Renal cortex interstitium (tissue), 11 donors: Measurements from ENCODE around the gene KATNIP. TPM values are rescaled to one million over a fixed set of nuclear protein-coding genes. Genes with fewer than 3 reads are reported as not detected.

Experiments
- DNase-seq, 11 donors: peaks; one replicate each; pipeline ENCODE4 v3.0.0-alpha.2; 2013; ENCODE audit warnings: low read depth in 9 of 11, low spot score in 4 of 11; ENCODE audit errors: extremely low read depth in 1 of 11
- polyA plus RNA-seq, 3 donors: library from polyadenylated mRNA; unstranded; fragments of 120-200 nt; gene quantifications; one replicate each; pipeline ENCODE4 v1.2.1, GENCODE V29; 2013; ENCODE audit not compliant: insufficient read length in 3 of 3

Gene KATNIP
- polyA plus RNA-seq, 3 donors = 19.7 to 27.6 (median 23.3) TPM

DNA sequence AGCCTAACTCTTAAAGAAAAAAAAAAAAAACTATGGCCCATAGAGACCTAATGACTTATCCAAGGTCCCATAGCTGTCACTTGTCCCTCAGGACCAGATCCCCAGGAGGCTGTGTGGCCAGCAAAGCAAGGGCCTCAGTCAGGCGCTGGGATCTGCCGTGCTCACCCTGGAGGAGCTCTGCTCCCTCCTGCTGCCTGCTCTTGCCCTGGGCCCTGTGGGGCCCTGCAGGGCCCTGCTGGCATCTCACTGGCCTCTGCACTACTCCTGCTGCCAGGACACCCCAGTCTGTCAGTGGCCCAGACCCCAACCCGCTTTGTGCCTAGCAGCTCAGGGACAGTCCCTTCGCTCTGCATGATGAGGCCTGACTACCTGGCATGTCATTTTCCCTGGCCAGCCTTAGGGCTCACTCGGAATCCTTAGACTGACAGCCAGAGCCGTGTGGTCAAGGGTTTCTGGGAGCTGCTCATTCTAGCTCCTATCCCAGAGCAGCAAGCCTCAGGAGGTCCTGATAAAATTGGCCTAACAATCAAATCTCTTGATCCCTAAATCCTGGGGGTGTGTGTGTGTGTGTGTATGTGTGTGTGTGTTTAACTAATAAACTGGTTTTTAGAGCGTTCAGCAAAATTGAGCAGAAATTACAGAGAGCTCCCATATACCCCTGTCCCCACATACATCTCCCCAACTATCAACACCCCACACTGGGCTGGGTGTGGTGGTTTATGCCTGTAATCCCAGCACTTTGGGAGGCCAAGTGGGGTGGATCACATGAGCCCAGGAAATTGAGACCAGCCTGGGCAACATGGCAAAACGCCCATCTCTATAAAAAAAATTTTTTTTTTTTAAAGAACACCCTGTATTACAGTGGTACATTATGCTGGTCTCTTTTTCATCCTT, 21.7 kb downstream of the KATNIP start:
- no peak for DNase-seq

DNA sequence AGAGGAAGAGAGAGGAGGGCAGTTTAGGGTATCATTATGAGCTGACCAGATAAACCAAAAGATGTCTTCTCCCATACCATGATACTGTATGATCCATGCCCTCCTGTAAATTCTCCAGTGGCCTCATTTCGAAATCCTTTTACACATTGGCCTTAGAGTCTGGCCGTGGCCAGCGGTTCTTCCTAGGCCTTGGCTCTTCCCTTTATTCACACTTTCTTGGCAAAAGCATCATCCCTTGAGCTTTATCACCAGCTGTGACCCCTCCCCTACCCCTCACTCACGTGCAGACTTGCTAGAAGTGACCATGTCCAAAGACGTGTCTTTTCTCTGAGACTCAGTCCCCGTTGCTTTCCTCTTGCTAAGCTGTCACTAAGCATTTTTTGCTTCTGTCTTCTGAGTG, 22.8 kb downstream of the KATNIP start:
- no peak for DNase-seq

DNA sequence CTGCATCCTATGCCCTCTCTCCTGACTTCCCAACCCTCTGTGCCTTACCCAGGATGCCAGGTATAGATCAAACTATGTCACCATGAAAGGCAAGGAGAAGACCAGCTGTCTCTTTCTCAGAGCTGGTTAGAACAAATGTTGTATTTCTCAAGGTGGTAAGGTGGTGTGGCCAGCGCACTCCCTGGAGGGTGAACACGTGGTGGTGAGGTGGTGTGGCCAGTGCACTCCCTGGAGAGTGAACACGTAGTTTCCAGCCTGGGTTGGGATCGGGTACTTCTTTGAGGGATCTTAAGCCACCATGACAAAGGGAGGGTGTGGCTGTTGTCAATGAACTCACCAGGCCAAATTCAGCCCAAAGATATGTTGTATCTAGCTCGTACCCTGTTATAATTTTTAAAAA, 26.8 kb downstream of the KATNIP start:
- DNase-seq = no peak

DNA sequence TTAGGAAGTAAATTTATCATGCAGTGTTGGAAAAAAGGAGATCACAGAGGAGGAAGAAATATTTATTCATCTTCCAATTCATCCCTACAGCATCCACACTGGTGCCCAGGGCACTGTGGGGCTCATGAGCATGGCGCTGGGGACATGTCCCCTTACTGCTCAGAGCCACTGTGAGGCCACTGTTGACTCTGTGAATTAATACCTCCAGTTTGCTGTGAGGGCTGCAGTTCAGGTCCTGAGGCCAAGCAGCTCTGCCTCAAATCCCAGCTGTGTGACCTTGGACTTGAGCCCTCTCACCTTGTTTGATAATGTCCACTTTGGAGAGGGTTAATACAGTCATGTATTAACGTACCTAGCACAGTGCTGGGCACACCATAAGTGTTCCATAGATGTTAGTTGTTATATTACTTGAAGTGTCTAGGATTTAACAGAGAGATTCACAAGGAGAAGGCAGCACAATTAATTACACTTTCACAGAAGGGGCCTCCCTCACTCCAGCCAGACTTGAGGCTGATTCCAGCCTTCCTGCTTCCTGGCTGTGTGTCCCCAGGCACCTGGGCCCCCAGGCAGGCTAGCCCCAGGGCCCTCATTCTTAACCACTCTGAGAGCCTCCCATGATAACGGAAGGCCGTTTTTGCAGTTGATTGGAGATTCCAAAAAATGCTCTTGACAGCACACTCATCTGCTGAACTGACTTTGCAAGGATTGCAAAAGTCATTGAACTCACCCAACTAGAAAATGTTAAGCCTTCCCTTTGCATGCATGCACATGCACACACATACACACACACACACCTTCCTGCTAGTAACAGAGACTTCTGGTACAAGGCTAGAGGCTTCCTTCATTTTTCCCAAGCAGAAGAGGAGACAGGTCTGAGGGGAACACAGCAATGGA, 29.4 kb downstream of the KATNIP start:
- DNase-seq = no peak

DNA sequence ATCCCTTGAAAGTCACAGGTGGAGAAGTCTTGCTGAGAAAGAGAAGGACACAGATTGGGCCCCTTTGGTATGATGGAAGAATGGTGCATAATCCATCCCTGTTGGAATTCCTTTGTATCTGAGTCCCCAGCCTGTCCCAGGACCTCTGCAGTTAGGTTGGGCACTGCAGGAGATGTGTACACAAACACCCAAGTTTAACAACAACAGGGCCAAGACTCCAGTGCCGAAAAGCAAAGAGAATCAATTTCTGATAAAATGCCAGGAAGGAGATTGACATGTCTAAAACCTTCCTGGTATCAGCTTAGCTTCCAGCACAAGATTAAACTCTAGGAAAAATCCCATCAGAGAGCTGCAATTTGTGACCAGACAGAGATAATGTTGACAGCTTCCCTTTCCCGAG, 32.9 kb downstream of the KATNIP start:
- no peak for DNase-seq

DNA sequence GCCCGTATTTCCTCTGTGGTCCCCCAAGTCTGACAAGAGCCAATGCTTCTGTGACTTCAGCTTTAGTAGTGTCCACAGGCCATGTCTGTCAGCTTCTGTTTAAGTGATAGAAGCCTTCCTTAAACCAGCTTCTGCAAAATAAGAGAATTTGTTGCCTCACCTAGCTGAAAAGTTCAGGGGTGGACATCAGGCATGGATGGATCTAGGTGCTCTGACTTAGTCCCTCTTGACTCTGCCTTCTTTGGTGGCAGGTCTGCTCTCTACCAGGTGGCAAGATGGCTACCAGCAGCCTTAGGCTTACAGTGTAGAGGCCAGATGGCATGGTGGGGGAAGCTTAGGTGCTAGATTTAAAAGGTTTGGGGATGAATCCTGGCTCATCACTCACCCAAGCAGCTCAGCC, 33.7 kb downstream of the KATNIP start:
- no peak for DNase-seq

DNA sequence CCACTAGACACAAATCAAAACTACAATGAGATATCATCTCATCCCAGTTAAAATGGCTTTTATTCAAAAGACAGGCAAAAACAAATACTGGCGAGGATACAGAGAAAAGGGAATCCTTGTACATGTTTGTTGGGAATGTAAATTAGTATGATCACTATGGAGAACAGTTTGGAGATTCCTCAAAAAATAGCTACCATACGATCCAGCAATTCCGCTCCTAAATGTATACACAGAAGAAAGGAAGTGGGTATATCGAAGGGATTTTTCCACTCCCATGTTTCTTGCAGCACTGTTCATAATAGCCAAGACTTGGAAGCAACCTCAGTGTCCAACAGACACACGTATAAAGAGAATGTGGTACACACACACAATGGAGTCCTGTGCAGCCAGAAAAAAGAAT, 35.3 kb downstream of the KATNIP start:
- DNase-seq = no peak

DNA sequence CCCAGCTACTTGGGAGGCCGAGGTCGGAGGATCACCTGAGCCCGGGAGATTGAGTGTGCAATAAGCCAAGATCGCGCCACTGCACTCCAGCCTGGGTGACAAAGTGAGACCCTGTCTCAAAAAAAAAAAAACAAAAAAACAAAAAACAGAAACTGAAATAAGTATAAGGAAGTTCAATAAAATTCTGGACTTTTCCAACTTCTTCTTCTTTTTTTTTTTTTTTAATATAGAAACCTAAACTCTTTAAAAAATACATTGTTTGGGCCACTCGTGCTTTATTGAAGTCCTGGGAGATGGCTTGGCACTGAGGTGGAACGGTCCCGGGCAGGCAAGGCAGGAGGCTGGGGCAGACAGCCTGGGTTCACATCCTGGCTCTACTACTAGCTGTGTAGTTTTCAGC, 36.8 kb downstream of the KATNIP start:
- no peak for DNase-seq

DNA sequence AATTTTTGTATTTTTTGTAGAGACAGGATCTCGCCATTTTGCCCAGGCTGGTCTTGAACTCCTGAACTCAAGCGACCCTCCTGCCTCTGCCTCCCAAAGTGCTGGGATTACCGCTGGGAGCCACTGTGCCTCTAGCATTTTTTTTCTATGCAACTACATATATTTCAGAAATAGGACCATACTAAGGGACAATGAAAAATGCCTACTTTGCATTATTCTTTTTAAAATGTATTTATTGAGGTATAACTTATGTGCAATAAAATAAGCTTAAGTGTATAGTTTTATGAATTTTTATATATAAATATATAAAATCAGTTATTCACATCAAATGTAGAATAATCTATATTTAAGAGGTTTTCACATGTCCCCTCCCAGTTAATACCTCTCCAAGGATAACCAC, 38.1 kb downstream of the KATNIP start:
- DNase-seq = no peak

DNA sequence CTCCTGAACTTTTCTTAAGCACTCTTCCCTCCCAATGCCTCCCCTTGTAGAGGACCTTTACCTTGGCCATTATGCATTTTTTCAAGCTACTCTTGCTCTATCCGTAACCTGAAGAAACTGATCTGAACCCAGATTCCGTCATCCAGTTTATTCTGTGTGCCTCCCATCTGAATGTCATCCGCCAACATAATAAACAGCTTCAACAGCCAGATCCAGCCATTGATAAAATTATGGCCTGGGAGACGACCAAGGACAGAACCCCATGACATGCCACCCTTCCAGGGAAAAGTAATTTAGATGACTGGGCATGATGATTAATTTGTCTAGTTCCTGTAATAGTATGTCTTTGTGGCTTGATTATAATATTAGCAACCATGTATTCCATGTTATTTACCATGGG, 41.9 kb downstream of the KATNIP start:
- DNase-seq = no peak

DNA sequence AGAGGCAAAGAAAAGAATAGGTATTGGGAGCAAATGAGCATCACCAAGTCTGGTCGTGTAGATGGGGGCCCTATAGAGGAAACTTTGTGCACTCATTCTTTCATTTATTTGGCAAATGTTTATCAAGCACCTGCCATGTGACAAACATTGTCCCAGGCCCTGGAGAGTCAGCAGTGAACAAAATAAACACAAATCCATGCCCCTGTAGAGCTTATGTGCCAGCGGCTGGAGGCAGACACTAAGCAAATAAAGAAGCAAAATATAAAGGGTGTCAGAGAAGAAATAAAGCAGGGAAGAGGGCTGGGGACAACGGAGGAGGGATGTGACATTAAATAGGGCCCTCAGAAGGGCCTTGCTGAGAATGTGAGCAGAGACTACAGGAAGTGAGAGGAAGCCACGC, 45.5 kb downstream of the KATNIP start:
- no peak for DNase-seq

DNA sequence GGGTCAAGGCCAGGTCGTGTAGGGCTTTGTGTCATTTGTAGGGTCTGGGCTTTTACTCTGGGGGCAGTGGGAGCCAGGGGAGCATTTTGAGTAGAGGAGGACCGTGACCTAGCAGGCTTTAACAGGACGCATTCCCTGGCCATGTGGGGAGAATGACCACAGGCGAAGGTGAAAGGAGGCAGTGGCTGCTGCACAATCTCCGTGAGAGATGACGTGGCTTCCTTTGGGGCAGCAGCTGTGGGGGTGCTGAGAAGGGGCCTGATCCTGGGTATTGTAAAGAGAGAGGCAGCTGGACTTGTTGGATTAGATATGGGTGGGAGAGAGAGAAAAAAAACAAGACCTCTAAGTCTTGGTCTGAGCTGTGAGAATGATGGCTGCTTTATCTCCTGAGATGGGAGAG, 46.0 kb downstream of the KATNIP start:
- no peak for DNase-seq

DNA sequence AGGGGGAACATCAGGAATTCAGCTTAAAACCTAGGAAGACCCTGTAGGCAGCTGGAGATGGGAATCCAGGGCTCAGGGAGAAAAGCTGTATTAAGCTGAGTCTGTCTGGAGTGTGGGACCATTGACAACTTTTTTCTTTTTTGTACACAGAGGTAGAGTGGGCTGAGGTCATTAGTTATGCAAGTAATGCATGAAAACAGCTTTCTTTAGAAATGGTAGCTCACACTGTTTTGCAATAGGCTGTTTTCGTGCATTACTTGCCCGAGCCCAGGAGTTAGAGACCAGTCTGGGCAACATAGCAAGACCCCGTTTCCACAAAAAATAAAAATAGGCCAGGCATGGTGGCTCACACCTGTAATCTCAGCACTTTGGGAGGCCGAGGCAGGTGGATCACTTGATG, 46.5 kb downstream of the KATNIP start:
- no peak for DNase-seq

DNA sequence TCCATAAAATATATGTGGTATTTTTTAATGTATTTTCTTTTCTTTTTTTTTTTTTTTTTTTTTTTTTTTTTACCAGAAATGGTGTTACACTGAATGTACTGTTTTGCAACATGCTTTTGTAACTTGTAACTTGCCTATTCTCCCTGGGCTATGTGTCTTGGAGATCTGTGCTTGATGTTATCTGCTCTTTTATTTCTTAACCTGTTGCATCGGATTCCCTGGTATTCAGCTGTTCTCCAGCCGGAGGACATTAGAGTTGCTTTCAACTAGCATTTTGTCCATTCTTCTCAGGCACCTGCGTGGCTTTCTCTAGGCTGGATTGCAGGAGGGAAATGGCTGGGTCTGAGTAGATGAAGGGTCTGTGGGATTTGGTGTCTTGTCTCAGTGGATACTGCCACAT, 47.4 kb downstream of the KATNIP start:
- no peak for DNase-seq

DNA sequence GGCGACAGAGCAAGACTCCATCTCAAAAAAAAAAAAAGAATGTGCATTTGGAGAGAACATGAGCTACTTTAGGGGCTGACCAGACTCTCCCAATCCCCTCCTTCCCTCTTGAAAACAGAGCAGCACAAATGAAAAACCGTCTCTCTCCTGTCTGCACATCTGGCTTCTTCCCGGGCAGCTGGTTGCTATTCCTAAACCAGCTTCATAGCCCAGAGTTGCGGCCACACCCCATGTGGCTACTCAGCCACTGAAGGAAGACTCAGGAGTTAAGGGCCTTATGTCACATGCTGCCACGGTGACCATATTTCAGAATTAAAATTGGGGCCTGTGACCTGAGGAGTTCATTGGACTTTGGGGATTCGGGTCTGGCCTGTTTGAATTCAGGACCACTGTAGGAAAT, 48.3 kb downstream of the KATNIP start:
- no peak for DNase-seq

DNA sequence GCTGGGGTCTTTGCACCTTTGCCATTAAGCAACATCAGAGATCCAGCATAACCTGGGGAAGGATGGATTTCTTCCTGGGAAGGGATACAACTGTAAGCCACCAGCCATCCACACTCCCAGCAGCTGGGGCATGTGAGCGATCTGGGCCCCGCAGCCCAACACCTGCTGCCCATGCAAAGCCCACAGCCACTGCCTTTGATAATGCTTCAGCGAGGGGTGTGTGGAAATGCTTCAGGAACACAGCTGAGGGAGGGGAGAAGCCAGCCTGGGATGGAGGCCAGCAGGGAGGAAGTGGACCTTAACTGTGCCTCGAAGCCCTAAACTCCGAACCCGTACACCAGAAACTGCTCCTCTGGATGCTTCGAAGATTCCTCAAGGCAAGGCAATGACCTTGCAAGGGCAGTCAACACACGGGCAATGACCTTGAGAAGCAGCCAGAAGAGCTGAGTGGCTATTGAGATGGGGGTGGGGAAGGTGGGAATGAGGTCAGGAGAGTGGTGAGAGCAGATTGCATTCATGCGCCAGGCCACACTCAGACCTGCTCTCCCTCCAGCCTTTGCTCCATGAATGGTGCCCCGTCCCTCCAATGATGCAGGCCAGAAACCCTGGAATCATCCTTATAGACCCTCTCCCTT, 49.1 kb downstream of the KATNIP start:
- DNase-seq = no peak

DNA sequence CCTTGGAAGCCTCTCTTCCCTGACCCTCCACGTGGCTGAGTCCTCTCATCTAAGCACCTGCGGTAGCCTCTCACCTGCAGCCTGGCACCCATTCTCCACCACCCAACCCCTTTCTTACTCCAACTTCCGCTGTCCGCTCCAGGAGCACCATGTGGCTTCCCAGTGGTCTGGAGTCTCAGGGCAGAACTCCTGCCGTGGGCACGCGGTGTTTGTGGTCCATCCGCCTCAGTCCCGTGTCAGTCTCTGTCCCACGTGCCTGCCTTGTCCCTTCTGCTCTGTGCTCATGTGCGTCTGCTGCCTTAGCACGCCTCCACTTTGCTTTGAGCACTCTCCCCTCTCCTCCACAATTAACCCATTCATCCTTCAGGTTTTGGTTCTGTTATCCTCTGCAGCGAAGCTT, 49.7 kb downstream of the KATNIP start:
- DNase-seq = no peak
